ENCODE results near the gene CYTH1.

The CYTH1 gene

DNA sequence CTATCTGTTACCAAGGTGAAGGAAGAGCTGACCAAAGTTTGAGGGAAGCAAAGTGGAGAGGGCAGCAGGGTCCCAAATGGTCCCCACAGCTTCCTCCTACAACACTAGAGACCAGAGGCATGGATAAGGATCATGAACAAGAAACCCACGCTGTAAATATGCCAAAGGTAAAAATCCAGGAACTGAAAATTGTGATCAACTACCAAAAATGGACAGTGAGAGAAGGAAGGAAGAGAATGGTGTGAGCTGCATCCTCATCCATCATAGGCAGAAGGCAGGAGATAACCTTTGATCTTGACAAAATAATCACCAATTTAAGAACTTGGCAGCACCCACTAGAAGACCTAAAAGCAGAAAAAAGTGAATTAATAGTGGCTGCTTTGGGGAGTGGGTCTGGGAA, 66.2 kb downstream of the CYTH1 start:
- DNase-seq (ENCODE audit: low read depth), result no peak

DNA sequence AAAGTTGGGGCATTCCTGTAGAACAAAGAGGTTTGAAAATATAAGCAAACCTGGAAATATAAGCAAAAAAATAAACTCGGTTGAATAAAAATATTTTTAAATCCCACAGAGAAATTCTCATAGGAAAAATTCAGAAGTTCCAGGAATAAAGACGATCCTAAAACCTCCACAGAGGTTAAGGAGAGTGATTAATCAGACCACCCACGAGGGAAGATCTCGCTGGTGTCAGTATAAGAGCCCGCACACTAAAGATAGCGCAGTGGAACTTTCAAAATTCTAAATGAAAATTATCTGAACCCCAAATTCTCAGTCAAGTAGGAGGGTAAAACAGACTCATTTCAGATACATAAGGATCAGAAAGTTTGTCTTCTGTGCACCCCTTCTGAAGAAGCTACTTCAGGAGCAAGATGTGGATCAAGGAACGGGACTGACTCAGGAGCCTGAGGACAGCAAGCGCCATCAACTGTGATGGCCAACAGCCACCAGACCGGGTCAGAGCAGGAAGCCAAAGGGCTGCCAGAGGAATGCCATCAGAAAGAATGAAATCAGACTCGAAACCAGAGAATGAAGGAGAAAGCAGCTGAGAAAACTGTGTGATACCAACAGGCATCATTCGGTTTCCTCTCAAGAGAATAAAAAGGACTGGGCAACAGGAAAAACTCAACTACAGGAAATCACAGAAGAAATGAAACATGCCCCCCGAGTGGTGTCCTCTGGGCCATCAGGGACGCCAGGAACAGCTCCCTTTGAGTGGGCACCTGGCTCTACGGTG, 66.9 kb downstream of the CYTH1 start:
- DNase-seq (ENCODE audit: low read depth), result no peak

DNA sequence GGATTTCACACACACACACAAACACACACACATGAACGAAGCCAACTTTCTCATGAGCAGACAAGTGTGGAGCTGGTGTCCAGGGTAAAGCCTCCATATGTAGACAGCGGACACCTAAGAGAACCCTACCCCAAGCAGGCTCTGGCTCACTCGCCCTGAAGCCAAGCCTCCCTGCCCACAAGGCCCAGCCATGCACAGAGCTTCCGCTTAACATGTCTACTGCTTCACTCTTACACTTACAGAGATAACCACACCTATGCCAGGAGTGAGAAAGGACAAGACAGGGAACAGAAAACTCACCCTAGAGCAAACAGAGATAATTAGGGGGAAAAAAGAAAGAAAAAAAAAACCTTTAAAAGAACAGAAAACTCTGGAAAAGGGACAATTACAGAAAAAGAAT, 67.5 kb downstream of the CYTH1 start:
- DNase-seq (ENCODE audit: low read depth), result no peak

DNA sequence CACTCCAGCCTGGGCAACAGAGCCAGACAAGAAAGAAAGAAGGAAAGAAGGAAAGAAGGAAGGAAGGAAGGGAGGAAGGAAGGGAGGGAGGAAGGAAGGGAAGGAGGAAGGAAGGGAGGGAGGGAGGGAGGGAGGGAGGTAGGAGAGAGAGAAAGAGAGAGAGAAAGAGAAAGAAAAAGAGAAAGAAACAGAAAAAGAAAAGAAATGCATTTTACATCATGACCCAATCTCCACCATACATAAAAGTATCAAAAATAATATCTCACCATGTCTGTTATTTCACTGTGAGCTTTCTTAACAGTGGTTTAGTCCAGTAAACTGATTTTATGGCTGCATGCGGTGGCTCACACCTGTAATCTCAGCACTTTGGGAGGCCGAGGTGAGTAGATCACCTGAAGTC, 70.0 kb downstream of the CYTH1 start:
- DNase-seq (ENCODE audit: low read depth), result no peak

DNA sequence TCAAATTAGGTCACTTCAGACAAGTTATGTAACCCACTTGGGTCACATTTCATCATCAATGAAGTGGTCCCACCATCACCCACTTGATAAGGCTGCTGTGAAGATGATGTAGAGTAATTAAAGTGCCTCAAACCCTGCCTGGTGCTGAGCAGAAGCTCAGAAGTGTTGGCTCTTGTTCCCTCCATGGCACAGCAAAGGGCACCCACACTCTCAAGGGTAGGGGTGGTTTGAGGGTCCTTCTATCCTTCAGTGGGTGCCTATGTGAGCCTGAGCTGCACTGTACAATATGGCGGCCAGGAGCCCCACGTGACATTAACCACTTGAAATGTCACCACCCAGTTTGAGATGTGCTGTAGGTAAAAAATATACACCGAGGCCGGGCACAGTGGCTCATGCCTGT, 71.5 kb downstream of the CYTH1 start:
- no peak for DNase-seq (ENCODE audit: low read depth)

DNA sequence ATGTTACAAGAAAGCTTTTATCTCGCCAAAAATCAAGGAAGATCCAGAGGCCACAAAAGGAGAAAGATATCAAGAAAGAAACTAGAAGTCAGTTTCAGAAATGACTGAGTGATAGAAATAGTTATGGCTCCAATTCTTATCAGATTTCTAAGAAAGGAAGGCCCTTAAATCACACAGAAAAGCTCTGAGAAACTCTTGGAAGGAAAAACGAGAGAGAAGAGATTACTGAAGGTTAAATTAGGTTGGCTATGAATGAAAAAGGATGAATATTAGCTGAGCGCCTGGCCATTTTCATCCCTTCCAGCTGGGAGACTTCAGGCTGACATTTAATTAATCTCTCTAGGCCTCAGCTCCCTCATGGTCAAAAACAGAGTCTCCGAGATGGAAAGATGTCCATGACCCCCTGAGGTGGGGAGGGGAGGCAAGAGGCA, 72.3 kb downstream of the CYTH1 start:
- DNase-seq (ENCODE audit: low read depth), result no peak

DNA sequence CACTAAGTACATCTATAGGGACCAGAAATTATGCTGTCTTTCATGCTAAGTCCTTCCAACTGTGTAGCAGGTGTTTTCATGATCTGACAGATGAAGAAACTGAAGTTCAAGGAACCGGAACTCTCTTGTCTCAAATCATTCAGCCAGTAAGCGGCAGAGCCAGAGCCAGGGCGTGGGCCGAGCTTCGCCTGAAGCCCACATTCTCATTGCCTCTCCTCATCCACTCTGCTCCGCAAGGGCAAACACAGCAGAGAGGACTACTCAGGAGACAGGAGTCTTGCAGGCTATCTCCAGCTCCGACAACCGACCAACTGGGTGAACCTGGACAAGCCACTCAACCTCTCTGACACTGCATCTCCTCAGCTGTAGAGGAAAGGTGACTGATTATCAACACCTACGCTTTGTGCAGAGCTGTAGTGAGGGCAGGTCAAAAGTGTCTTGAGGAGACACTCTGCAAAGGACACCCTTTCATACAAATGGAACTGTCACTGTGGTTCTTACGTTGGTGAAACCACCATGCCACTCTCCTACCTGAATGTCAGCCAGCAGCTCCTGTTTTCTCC, 72.9 kb downstream of the CYTH1 start:
- DNase-seq (ENCODE audit: low read depth), result no peak

DNA sequence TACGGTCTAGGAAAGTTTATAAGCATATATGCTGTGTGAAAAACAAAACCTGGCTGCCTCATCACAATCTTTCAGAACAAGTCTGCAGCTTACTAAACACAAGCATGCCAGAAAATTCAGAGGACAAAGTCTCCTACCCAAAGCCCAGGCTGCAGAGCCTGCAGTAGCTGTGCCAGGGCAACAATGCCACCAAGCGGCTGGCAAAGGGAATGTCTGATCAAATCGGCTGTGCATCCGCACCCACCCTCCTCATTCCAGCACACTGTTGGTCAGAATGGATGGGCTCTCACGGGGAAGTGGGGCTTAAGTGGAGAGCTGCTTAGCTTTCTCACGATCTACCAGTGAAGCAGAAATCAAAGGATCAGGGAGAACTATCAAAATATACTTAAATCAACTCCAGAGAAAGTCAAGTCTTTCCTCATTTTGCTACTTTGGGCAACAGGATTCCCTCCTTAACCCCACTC, 73.5 kb downstream of the CYTH1 start:
- DNase-seq (ENCODE audit: low read depth), result no peak

DNA sequence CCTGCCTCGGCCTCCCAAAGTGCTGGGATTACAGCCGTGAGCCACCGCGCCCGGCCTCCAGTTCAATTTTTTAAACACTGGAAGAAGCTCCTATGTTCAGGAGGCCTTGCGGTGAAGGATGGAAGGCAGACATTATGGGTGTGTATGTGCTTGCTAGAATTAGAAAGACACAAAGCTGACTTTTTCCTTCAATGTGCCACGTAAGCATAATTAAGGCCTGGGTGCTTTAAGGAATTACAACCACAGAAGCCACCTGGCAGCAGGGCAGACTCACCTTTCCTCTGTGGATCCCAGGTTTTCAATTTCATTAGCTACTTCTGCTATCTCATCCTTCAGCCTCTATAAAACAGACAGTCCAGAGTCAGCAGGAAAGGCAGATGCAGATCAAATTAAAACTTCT, 74.2 kb downstream of the CYTH1 start:
- DNase-seq (ENCODE audit: low read depth), result no peak

DNA sequence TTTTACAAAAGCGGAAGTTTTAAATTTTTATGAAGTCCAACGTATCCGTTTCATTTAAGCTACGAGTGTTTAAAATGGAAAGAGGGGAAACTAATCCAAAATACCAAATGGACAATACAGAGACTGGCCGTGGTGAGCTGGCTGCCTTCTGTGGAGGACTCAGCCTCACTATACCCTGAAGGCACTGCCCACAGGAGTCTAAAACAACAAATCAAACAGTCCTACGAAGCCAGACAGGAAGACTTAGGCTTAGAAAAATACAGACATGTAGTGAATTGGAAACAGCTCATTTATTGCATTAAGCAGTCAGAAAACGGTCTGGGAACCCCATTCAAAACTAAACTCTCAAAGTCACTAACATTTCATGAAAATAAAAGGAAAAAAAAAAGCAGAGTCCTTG, 75.1 kb downstream of the CYTH1 start:
- DNase-seq (ENCODE audit: low read depth), result no peak

DNA sequence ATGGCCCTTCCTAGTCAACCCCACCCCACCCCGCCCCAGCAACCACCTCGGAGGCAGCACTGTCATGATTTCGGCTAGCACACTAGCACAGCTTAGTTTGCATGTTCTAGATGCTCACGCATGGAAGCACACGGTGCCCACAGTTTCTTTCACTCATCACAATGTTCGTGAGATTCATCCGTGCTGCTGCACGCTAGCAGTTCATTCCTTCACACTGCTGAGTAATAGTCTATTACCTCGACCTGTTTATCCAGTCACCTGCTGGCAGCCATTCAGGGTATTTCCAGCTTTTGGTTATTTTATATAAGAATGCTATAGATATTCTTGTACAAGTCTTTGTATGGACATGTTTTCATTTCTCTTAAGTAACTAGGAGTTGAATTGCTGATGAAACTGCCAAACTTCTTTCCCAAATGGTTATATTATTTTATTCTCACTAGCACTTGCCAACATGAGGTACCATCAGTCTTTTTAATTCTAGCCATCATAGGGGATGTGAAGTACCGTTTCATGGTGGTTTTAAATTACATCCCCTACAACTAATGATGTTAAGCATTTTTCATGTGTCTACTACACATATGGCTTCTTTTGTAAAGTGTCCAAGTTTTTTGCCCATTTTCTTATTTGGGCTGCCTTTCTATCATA, 75.7 kb downstream of the CYTH1 start:
- DNase-seq (ENCODE audit: low read depth), result no peak

DNA sequence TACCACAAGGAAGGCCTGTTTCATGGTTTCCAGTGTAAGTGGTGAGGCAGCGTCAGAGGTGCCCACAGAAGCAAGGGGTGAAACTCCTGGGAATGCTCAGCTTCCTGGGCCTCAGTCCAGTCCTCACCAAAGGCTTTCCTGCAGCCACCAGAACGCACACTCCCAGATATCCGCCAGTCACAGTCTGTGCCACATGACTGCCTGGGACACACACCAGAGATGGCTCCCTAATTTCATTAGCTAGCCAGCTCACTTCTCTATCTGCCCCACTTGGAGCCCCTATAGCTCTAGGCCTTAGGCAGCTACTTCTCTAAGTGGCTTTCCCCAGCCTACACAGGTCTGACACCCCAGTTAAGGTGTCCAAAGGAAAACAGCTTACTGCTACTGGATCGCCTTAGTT, 77.0 kb downstream of the CYTH1 start:
- no peak for DNase-seq (ENCODE audit: low read depth)

DNA sequence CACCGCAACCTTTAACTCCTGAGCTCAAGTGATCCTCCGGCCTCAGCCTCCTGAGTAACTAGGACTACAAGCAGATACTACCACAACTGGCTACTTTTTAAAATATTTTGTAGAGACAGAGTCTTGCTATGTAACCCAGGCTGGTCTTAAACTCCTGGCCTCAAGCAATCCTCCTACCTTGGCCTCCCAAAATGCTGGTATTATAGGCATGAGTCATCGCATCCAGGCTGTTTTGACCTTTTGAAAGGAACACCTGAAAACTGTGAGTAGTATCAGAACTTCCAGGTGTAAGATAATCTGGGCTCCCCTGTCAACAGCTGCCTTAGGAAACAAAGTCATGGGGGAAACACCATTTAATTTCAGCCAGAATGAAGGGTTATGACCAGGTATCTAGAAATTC, 77.5 kb downstream of the CYTH1 start:
- DNase-seq (ENCODE audit: low read depth), result no peak

DNA sequence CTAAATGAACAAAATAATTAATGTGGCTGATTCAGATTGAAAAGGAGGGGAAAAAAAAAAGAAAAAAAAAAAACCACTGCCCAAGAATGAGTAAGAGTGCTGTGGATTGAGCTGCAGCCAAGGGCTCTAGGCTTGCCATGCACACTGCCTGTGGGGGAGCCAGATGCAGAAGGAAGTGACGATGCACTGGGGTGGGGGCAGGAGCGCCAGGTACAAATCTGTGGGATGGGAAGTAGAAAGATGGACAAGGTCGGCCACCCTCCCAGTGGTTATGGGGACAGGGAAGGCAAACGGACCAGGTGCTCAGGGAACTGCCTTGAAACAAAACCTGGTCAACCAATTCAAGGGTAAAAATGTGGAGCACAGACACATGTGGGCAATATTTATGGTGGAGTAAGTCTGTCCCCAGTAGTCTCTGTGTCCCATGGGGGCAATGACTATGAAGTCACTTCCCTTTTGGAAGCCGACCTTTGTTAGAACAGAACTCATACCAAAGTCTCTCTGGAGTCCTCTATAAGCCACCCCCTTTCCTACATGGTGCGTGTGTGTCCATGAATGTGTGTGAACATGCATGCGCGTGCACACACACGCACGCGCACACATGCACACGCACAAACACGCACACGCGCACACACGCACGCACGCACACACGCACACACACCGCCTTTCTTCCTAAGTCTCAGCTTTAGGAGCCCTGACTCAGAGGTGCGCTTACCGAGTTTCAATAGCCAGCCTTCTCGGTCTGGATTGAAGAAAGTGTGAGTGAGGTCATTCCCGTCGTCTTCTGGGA, 84.3 kb downstream of the CYTH1 start:
- no peak for DNase-seq (ENCODE audit: low read depth)

DNA sequence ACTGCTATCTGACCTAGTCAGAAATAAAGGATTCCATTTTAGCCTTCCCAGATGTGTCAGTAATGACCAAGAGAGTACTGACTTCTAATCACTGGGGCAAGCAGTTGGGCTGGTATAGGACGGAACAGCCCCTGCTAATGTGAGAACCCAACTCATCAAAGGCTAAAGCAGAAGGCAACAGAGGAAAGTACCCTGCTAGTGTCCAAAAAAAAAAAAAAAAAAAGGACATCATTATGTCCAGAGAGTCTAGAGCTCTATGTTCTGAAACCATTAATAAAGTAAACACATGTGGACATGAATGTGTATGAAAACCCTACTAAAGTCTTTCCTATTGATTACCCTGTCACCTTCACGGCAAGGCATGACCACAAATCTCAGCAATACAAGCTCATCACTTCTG, 85.0 kb downstream of the CYTH1 start:
- no peak for DNase-seq (ENCODE audit: low read depth)

DNA sequence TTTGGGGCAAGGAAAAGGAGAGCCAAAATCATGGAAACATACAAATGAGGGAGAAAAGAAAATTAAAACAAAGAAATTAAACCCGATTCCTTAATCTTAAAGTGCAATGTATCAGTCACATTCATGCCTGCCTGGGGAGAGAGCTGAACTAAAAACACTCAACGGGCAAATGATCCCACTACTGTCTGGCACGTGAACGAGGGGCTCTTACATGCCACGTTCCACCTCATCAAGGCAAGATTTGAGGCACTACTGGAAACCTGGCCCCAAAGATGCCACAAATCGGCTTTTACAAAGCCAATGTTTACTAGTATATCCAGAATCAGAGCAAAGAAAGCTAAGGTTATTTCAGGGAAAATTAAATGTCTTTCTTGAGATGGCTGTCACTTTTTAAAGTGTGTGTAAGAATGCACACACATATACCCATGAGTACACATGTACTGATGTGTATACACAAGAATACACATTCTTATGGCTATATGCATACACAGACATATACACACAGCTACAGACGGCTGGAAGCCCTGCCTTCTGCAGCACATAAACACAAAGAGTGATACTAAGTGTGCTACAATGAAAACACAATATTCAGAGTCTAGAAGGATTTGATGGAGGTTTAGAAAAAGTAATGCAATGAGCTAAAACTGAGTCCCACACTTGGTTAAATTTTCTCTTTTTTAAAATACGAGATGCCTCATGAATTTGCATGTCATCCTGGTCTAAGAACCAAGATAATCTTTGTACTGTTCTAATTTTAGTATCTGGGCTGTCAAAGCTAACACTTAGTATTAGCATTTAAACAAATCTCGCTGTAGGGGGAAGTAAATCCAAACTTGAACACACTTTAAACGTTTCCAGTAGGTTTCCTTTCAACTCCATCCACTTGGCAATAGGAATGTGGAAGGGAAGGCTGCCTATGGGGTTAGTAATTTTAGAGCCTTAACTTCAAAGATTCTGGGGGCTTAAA, 85.8 kb downstream of the CYTH1 start:
- DNase-seq (ENCODE audit: low read depth), result no peak

DNA sequence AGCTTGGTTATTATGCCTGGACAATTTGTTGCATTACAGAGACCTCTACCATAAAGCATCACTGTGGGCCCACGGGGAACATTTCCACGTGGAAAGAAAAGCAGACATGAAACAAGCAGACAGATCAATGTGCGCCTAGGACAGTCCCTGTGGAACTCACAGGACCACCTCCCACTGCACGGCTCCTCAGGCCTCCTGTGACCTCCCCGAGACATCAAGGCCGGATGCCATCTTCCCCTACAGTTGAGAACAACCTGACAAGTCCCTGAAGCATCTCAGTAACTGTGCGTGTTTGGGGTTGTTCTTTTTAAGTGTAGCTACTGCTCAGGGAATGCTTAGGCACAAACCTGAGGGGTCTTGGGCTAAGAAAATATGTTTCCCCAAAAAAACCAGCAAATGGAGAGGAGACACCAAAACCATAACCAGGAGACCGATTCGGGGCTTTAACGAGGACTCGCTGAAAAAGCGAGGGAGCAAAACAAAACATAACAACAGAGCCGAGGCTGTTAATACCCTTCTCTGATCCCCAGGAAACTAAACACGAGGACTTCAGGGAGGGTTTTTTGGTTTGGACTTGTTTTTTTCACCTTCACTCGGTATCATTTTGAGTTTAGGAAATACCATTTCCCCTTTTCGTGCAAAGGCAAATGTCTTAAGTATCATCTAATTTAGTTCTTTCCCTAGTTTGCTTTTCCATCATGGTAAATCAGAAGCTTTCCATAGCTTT, 87.1 kb downstream of the CYTH1 start:
- DNase-seq (ENCODE audit: low read depth), result no peak

DNA sequence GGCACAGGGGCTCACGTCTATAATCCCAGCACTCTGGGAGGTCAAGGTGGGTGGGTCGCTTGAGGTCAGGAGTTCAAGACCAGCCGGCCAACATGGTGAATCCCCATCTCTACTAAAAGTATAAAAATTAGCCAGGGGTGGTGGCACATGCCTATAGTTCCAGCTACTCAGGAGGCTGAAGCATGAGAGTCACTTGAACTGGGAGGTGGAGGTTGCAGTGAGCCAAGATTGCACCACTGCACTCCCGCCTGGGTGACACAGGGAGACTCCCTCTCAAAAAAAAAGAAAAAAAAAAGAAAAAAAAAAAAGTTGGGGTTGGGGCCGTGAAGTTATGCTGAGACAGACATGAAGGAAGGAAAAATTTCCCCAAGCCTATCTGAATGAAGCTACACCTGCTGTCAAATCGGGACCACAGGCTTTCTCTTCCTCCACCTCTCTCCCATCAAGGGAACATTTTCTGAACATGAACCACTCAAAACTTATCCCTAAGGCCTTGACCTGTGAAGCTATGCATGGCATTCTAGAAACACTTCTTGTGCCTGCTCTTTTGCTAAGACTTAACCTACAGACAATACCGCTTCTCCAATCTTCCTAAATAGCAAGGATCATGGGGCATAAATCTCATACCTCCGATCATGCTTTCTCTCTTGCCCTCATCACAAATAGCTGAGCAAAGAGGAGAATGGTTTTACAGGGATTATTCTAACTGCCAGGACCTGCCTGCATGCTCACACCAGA, 88.6 kb downstream of the CYTH1 start:
- no peak for DNase-seq (ENCODE audit: low read depth)

DNA sequence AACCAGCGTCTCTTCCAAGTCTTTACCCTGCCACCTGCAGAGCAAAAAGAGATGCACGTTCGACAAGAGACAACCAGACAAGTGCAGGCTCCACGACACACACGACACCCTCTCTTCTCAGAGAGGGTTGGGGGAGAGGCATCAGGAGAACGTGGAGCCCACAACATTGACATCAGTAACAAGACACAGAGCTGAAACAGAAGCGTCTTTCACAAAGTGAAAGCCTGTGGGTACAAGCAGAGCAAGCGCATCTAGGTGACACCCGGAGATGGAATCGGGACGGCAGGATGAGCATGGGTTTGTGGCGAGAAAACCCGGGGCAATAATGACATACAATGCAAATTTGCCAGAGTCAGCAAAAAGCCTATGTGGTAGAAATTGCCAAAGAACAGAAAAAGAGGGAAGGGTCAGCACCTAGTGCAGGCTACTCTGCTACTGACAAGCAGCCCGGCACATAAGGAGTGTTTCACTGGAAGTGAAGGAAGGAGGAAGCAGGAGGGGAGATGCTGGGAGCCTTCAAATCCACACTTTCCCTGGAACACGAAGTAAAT, 89.5 kb downstream of the CYTH1 start:
- no peak for DNase-seq (ENCODE audit: low read depth)

DNA sequence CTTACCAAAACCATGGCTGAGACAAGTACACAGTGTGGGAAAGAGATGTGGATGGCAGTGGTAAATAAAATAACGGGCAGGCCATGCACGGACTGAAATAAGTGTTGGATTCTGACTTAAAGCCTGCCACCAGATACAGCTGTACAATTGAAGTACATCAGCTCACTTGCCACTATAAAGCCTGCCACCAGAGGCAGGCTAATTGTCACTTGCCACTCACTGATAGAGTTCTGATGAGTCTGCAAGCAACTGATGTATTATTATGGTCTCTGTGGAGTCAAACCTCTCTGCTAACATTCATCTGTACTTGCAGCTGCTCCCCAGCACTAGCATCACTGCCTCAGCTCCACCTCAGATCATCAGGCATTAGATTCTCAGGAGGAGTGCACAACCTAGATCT, 93.0 kb downstream of the CYTH1 start:
- no peak for DNase-seq (ENCODE audit: low read depth)

All from T-helper 22 cell (primary cell).